HUES6 (cell line): ENCODE results near the gene PODN.

Source experiments
- H3K27ac ChIP-seq: 2 replicates; pipeline ENCODE4 v1.7.0; 2013; ENCODE audit warnings: low read depth, mild to moderate bottlenecking, low read length, inconsistent platforms
- H3K27me3 ChIP-seq: 2 replicates; pipeline ENCODE4 v1.6.1; 2013; ENCODE audit warnings: low read length; ENCODE audit not compliant: control insufficient read depth, insufficient read depth
- H3K36me3 ChIP-seq: 2 replicates; pipeline ENCODE4 v1.6.1; 2013; ENCODE audit warnings: low read length; ENCODE audit not compliant: control insufficient read depth, insufficient read depth
- H3K4me1 ChIP-seq: 2 replicates; pipeline ENCODE4 v1.6.1; 2013; ENCODE audit warnings: low read length; ENCODE audit not compliant: control insufficient read depth, insufficient read depth
- H3K4me3 ChIP-seq: 2 replicates; pipeline ENCODE4 v1.5.1; 2013; ENCODE audit warnings: low read depth, low read length
- H3K9ac ChIP-seq: one replicate; pipeline ENCODE4 v1.6.1; 2013; ENCODE audit warnings: mild to moderate bottlenecking, low read length
- H3K9me3 ChIP-seq: 2 replicates; pipeline ENCODE4 v1.6.1; 2013; ENCODE audit warnings: low read depth, low read length; ENCODE audit not compliant: control insufficient read depth, insufficient read depth

The PODN gene

GRCh38 chr1:53061859-53062707 lies at the start of gene PODN:
Gene PODN, plus strand, starts transcription at chr1:53062213. Its CDS starts 7,643 bp downstream, at chr1:53069856.
- H3K9me3 ChIP-seq, result no peaks in the 10 kb centered on the region
- H3K27me3 ChIP-seq, result peaks cover 83% of the 10 kb centered on the region
- H3K4me3 ChIP-seq, result peak within 1 kb of the TSS; percentile 62
- peaks cover 17% of the 10 kb centered on the region for H3K4me1 ChIP-seq
- no peak within 1 kb of the TSS for H3K27ac ChIP-seq
- no peaks in the 10 kb centered on the region for H3K36me3 ChIP-seq
- H3K9ac ChIP-seq, result no peak within 1 kb of the TSS

- peak overlapping the region; percentile 14 for H3K9ac ChIP-seq
- no peaks in the 10 kb centered on the region for H3K36me3 ChIP-seq
- H3K4me3 ChIP-seq, result peak overlapping the region; percentile 75
- no peaks in the 10 kb centered on the region for H3K27me3 ChIP-seq
- no peak overlapping the region for H3K27ac ChIP-seq
- H3K9me3 ChIP-seq, result no peaks in the 10 kb centered on the region
- H3K4me1 ChIP-seq, result no peaks in the 10 kb centered on the region
Measured at GRCh38 chr1:53014791-53015507, 47.1 kb upstream of the PODN start.

- H3K4me3 ChIP-seq, result peak overlapping the region; percentile 75
- no peaks in the 10 kb centered on the region for H3K9me3 ChIP-seq
- no peaks in the 10 kb centered on the region for H3K36me3 ChIP-seq
- no peaks in the 10 kb centered on the region for H3K27me3 ChIP-seq
- no peak overlapping the region for H3K27ac ChIP-seq
- H3K9ac ChIP-seq, result peak overlapping the region; percentile 14
- no peaks in the 10 kb centered on the region for H3K4me1 ChIP-seq
Measured at GRCh38 chr1:53015508-53015860, 46.5 kb upstream of the PODN start.

- H3K9me3 ChIP-seq, result no peaks in the 10 kb centered on the region
- no peaks in the 10 kb centered on the region for H3K4me1 ChIP-seq
- H3K4me3 ChIP-seq, result no peak overlapping the region
- no peaks in the 10 kb centered on the region for H3K36me3 ChIP-seq
- H3K27ac ChIP-seq, result no peak overlapping the region
- H3K27me3 ChIP-seq, result no peaks in the 10 kb centered on the region
- H3K9ac ChIP-seq, result no peak overlapping the region
Measured at GRCh38 chr1:53016705-53017104, 45.3 kb upstream of the PODN start.

DNA sequence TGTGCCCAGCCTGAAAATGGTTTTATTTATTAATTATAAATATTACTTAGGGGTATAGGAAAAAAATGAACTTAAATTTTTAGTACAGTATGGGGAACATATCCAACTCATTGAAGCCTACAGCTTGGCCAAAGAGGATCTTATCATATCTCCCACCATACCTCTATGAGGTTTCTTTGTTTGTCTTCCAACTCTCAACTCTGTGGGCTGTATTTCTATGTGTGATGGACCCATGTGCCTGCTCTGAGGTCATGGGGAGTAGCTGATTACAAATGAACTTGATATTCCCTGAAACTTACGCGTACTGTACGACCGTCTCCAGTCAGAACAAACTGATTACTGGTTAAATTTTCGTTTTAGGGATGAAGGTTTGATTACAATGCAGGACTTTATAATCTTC lies 41.4 kb upstream of the PODN start:
- H3K36me3 ChIP-seq, result no peaks in the 10 kb centered on the region
- H3K9me3 ChIP-seq, result no peaks in the 10 kb centered on the region
- H3K27ac ChIP-seq, result no peak overlapping the region
- no peaks in the 10 kb centered on the region for H3K4me1 ChIP-seq
- no peaks in the 10 kb centered on the region for H3K27me3 ChIP-seq
- no peak overlapping the region for H3K4me3 ChIP-seq
- no peak overlapping the region for H3K9ac ChIP-seq

- Histone ChIP-seq H3K4me3 (no peak overlapping the region), H3K9ac (no peak overlapping the region), H3K4me1 (no peaks in the 10 kb centered on the region), H3K9me3 (no peaks in the 10 kb centered on the region), H3K36me3 (no peaks in the 10 kb centered on the region), H3K27ac (no peak overlapping the region), H3K27me3 (no peaks in the 10 kb centered on the region)
Measured at GRCh38 chr1:53022179-53022578, 39.8 kb upstream of the PODN start.

DNA sequence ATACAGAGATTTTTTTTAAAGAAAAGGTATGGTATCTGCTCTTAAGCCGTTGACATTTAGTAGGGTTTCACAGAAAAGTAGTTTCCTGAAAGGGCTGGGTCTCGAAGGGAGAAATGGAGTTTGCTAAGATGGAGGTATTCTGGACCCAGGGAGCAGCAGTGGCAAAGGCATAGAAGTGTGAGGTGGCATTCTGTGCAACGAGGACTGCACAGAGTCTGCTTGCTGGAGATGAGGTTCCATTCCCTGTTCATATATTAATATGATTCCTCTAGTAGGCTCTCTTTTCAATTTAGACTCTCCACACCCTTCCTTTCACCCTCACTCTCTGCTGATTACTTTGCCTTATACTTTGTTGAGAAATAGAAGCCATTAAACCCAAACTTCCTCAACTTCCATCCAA lies 38.5 kb upstream of the PODN start:
- H3K4me3 ChIP-seq, result no peak overlapping the region
- H3K27me3 ChIP-seq, result no peaks in the 10 kb centered on the region
- no peaks in the 10 kb centered on the region for H3K36me3 ChIP-seq
- H3K9me3 ChIP-seq, result no peaks in the 10 kb centered on the region
- no peak overlapping the region for H3K27ac ChIP-seq
- no peaks in the 10 kb centered on the region for H3K4me1 ChIP-seq
- H3K9ac ChIP-seq, result no peak overlapping the region

- Histone ChIP-seq H3K9me3 (no peaks in the 10 kb centered on the region), H3K27ac (no peak overlapping the region), H3K4me3 (no peak overlapping the region), H3K36me3 (no peaks in the 10 kb centered on the region), H3K27me3 (no peaks in the 10 kb centered on the region), H3K4me1 (no peaks in the 10 kb centered on the region), H3K9ac (no peak overlapping the region)
Measured at GRCh38 chr1:53024117-53024516, 37.9 kb upstream of the PODN start.

DNA sequence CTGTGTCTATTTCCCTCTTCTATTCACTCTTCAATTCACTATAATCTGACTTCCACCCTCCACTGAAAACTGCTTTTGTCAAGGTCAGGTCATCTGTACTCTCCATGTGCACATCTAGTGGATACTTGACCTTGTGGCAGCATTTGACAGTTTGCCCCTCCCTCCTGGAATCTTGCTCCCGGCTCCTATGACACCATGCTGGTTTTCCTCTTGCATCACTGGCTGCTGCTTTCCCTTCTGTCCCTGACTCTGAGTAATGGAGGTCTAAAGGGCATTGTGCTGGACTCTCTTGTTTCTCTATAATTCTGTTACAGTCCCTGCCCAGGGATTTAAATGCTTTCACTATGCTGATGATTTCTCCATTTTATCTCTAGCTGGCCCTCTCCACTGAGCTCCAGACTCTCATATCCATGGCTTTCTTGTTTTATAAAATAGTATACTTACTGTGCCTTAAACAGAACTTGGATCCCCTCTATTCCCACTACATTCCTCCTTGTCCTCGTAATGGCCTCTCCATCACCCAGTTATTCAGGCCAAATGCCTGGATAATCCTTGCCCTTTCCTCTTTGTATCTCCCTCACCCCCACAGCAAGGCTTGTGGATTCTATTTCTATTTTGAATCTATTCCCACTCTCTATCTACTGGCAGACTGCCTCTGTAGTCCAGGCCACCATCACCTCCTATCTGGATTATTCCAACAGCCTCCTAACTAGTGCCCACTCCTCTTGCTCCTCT lies 36.8 kb upstream of the PODN start:
- Histone ChIP-seq H3K9me3 (no peaks in the 10 kb centered on the region), H3K27ac (no peak overlapping the region), H3K36me3 (peaks cover 2% of the 10 kb centered on the region; the same call in 1 of the 2 replicates), H3K4me3 (no peak overlapping the region), H3K27me3 (no peaks in the 10 kb centered on the region), H3K4me1 (no peaks in the 10 kb centered on the region), H3K9ac (no peak overlapping the region)

DNA sequence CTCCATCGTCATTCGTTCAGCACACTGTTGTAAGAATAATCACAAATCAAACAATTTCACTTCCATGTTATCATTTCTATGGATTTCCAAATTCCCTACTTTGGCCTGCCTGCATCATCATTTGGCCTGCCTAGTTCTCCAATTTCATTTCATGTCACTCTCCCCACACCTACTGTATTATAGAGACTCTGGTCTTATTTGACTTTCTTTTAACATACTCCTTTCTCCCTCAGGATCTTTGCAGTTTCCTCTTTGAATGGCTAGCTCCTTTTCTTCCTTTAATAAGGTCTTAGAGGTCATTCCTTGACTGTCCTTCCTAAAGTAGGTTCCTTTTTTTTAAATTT lies 36.3 kb upstream of the PODN start:
- Histone ChIP-seq H3K36me3 (peaks cover 2% of the 10 kb centered on the region; the same call in 1 of the 2 replicates), H3K27me3 (no peaks in the 10 kb centered on the region), H3K4me1 (no peaks in the 10 kb centered on the region), H3K9ac (no peak overlapping the region), H3K27ac (no peak overlapping the region), H3K9me3 (no peaks in the 10 kb centered on the region), H3K4me3 (no peak overlapping the region)

GRCh38 chr1:53026254-53026653 lies 35.8 kb upstream of the PODN start:
- Histone ChIP-seq H3K9ac (no peak overlapping the region), H3K4me1 (no peaks in the 10 kb centered on the region), H3K9me3 (no peaks in the 10 kb centered on the region), H3K36me3 (peaks cover 2% of the 10 kb centered on the region; the same call in 1 of the 2 replicates), H3K4me3 (no peak overlapping the region), H3K27me3 (no peaks in the 10 kb centered on the region), H3K27ac (no peak overlapping the region)
